Measurements from ENCODE around the gene SIRT5.

GRCh38 chr6:13600036-13600435 lies 25.6 kb downstream of the SIRT5 start:
- TF ChIP-seq CTCF (tag by site-specific recombination; IDR thresholded peaks at IDR 0.05), result no peak
- TF ChIP-seq, protein P1, sequence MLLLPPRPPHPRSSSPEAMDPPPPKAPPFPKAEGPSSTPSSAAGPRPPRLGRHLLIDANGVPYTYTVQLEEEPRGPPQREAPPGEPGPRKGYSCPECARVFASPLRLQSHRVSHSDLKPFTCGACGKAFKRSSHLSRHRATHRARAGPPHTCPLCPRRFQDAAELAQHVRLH (tag by site-specific recombination; IDR thresholded peaks at IDR 0.05), result no peak
- no peak for TF ChIP-seq YY1 (tag by site-specific recombination; IDR thresholded peaks at IDR 0.05)
- TF ChIP-seq, protein P2, sequence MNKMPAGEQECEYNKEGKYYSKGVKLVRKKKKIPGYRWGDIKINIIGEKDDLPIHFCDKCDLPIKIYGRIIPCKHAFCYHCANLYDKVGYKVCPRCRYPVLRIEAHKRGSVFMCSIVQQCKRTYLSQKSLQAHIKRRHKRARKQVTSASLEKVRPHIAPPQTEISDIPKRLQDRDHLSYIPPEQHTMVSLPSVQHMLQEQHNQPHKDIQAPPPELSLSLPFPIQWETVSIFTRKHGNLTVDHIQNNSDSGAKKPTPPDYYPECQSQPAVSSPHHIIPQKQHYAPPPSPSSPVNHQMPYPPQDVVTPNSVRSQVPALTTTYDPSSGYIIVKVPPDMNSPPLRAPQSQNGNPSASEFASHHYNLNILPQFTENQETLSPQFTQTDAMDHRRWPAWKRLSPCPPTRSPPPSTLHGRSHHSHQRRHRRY (tag by site-specific recombination; IDR thresholded peaks at IDR 0.05), result no peak
- no peak for TF ChIP-seq ZNF585B (tag by site-specific recombination; IDR thresholded peaks at IDR 0.05)
- no peak for TF ChIP-seq ZNF10 (tag by site-specific recombination; IDR thresholded peaks at IDR 0.05)
- TF ChIP-seq, protein P3, sequence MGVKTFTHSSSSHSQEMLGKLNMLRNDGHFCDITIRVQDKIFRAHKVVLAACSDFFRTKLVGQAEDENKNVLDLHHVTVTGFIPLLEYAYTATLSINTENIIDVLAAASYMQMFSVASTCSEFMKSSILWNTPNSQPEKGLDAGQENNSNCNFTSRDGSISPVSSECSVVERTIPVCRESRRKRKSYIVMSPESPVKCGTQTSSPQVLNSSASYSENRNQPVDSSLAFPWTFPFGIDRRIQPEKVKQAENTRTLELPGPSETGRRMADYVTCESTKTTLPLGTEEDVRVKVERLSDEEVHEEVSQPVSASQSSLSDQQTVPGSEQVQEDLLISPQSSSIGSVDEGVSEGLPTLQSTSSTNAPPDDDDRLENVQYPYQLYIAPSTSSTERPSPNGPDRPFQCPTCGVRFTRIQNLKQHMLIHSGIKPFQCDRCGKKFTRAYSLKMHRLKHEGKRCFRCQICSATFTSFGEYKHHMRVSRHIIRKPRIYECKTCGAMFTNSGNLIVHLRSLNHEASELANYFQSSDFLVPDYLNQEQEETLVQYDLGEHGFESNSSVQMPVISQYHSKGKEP (tag by site-specific recombination; IDR thresholded peaks at IDR 0.05), result no peak
- TF ChIP-seq ZNF776 (tag by site-specific recombination; IDR thresholded peaks at IDR 0.05; ENCODE audit: borderline replicate concordance), result no peak
- no peak for TF ChIP-seq SALL2 (tag by site-specific recombination; IDR thresholded peaks at IDR 0.05; ENCODE audit: borderline replicate concordance)
- TF ChIP-seq, protein P4, sequence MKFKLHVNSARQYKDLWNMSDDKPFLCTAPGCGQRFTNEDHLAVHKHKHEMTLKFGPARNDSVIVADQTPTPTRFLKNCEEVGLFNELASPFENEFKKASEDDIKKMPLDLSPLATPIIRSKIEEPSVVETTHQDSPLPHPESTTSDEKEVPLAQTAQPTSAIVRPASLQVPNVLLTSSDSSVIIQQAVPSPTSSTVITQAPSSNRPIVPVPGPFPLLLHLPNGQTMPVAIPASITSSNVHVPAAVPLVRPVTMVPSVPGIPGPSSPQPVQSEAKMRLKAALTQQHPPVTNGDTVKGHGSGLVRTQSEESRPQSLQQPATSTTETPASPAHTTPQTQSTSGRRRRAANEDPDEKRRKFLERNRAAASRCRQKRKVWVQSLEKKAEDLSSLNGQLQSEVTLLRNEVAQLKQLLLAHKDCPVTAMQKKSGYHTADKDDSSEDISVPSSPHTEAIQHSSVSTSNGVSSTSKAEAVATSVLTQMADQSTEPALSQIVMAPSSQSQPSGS (tag by site-specific recombination; IDR thresholded peaks at IDR 0.05; ENCODE audit: low read depth), result no peak
- TF ChIP-seq ZNF561 (tag by site-specific recombination; IDR thresholded peaks at IDR 0.05; ENCODE audit: borderline replicate concordance), result no peak
- no peak for TF ChIP-seq ZNF23 (tag by site-specific recombination; IDR thresholded peaks at IDR 0.05; ENCODE audit: borderline replicate concordance)
- no peak for TF ChIP-seq ZNF311 (tag by site-specific recombination; IDR thresholded peaks at IDR 0.05; ENCODE audit: borderline replicate concordance)
- TF ChIP-seq MYNN (tag by site-specific recombination; IDR thresholded peaks at IDR 0.05; ENCODE audit: borderline replicate concordance), result no peak

Measured in HEK293 (cell line).